ENCODE results near the gene AMPH. TPM values are rescaled to one million over a fixed set of nuclear protein-coding genes. Genes with fewer than 3 reads are reported as not detected.
"Not testable (repeated sequence)": the region's sequence is repeated elsewhere in the genome, so short reads cannot be mapped to it uniquely, and the experiment has no call there.

The AMPH gene
- total RNA-seq, 1 donor from 2014 or later, result 9.4 TPM

DNA sequence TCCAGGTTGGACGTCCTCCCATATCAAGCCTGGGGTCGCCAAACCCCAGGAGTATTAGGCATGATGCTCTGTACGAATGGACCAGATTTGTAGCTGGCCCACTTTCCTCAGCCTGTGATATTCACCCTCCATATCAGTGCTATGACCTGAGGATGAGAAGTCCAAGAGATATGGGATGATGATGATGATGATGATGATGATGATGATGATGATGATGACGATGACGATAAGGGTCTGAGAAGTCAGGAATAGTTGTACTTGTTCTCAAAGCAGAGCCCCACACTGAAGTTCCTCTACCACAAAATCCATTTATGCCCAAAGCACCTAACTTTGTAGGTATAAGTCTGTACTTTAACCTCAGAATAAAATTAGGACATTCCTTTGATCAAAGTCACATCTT is 50.7 kb downstream of the AMPH start:
- H3K27ac ChIP-seq (ENCODE audit: low read depth, low read length), result no peak overlapping the region
- H3K36me3 ChIP-seq (ENCODE audit: control insufficient read depth in 3 of 3, insufficient read depth in 3 of 3, low read length in 3 of 3), result no peaks in the 10 kb centered on the region
- peaks cover 0 to 5% (median 0%) of the 10 kb centered on the region in 3 donors for H3K4me1 ChIP-seq (ENCODE audit: control insufficient read depth in 3 of 3, insufficient read depth in 3 of 3, low read length in 3 of 3)
- no peaks in the 10 kb centered on the region for H3K9me3 ChIP-seq (ENCODE audit: control insufficient read depth in 3 of 3, low read length in 3 of 3)
- H3K4me3 ChIP-seq (ENCODE audit: low read length in 3 of 3), result no peak overlapping the region
- no peak overlapping the region for H3K9ac ChIP-seq (ENCODE audit: low read depth in 1 of 3, low read length in 3 of 3)
- H3K27me3 ChIP-seq (ENCODE audit: control insufficient read depth in 3 of 3, insufficient read depth in 3 of 3, low read length in 3 of 3), result no peaks in the 10 kb centered on the region

DNA sequence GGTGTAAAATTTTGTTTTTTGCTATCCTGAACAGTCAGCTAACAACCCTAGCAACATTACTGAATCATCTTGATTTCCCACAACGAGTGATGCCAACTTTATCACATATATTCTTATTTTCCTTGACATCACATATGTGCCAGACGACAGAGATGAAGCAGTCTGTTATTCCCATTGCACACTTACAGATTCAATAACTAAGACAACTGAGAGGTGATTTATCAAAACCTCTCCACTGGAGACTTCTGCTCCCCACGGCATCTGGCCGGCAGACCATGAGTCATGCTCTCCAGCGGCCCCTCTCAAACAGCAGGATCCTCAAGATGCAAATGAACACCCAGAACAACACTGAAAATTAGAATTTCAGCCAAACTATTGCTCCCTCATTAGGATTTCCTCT is 57.1 kb downstream of the AMPH start:
- no peak overlapping the region for H3K27ac ChIP-seq (ENCODE audit: low read depth, low read length)
- no peaks in the 10 kb centered on the region for H3K36me3 ChIP-seq (ENCODE audit: control insufficient read depth in 3 of 3, insufficient read depth in 3 of 3, low read length in 3 of 3)
- no peak overlapping the region for H3K4me3 ChIP-seq (ENCODE audit: low read length in 3 of 3)
- no peaks in the 10 kb centered on the region for H3K9me3 ChIP-seq (ENCODE audit: control insufficient read depth in 3 of 3, low read length in 3 of 3)
- H3K4me1 ChIP-seq (ENCODE audit: control insufficient read depth in 3 of 3, insufficient read depth in 3 of 3, low read length in 3 of 3), result no peaks in the 10 kb centered on the region
- no peak overlapping the region for H3K9ac ChIP-seq (ENCODE audit: low read depth in 1 of 3, low read length in 3 of 3)
- no peaks in the 10 kb centered on the region for H3K27me3 ChIP-seq (ENCODE audit: control insufficient read depth in 3 of 3, insufficient read depth in 3 of 3, low read length in 3 of 3)

DNA sequence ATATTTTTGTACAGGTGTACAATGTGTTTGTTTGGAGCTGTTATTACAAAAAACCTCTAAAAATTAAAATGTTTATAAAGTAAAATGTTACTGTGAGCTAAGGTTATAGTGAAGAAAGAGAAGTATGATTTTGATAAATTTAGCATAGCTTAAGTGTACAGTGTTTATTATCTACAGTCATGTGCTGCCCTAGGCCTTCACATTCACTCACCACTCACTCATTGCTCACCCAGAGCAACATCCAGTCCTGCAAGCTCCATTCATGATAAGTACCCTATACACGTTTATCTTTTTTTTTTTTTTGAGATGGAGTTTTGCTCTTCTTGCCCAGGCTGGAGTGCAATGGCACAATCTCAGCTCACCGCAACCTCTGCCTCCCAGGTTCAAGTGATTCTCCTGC is 59.6 kb downstream of the AMPH start:
- H3K36me3 ChIP-seq (ENCODE audit: control insufficient read depth in 3 of 3, insufficient read depth in 3 of 3, low read length in 3 of 3); H3K9me3 ChIP-seq (ENCODE audit: control insufficient read depth in 3 of 3, low read length in 3 of 3); H3K27me3 ChIP-seq (ENCODE audit: control insufficient read depth in 3 of 3, insufficient read depth in 3 of 3, low read length in 3 of 3); H3K4me3 ChIP-seq (ENCODE audit: low read length in 3 of 3); H3K27ac ChIP-seq (ENCODE audit: low read depth, low read length); H3K9ac ChIP-seq (ENCODE audit: low read depth in 1 of 3, low read length in 3 of 3); H3K4me1 ChIP-seq (ENCODE audit: control insufficient read depth in 3 of 3, insufficient read depth in 3 of 3, low read length in 3 of 3): not testable (repeated sequence)

DNA sequence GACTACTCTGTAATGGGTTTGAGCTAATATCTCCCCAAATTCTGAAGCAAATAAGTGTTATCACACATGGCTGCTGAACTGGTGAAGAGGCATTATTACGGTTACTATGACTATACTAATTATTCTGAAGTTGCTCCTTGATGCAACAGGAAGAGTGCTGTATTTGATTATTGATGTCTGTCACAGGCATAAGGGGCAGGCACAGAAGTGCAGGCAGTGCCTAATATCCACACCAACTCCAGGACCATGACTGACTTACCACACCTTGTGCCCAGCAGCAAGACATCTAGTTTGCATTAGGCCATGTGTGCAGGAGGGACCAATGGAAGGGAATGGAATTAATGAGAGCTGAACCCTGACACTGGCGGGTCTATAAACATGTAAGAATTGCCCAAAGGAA is 62.7 kb downstream of the AMPH start:
- H3K9me3 ChIP-seq (ENCODE audit: control insufficient read depth in 3 of 3, low read length in 3 of 3), result no peaks in the 10 kb centered on the region
- no peaks in the 10 kb centered on the region for H3K27me3 ChIP-seq (ENCODE audit: control insufficient read depth in 3 of 3, insufficient read depth in 3 of 3, low read length in 3 of 3)
- H3K4me3 ChIP-seq (ENCODE audit: low read length in 3 of 3), result no peak overlapping the region
- H3K4me1 ChIP-seq (ENCODE audit: control insufficient read depth in 3 of 3, insufficient read depth in 3 of 3, low read length in 3 of 3), result no peaks in the 10 kb centered on the region
- no peak overlapping the region for H3K27ac ChIP-seq (ENCODE audit: low read depth, low read length)
- no peak overlapping the region for H3K9ac ChIP-seq (ENCODE audit: low read depth in 1 of 3, low read length in 3 of 3)
- H3K36me3 ChIP-seq (ENCODE audit: control insufficient read depth in 3 of 3, insufficient read depth in 3 of 3, low read length in 3 of 3), result no peaks in the 10 kb centered on the region

DNA sequence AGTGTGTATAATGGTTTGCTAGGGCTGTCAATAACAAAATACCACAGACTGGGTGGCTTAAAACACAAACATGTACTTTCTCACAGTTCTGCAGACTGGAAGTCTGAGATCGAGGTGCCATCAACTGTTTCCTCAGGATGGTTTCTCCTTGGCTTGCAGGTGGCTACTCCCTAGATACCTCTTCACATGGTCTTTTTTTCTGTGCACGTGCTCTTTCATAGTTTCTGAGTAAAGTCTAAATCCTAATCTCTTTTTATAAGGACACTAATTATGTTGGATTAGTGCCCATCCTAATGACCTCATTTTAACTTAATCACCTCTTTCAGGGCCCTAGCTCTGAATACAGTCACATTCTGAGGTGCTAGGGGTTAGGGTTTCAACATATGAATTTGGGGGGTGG is 65.9 kb downstream of the AMPH start:
- no peaks in the 10 kb centered on the region for H3K9me3 ChIP-seq (ENCODE audit: control insufficient read depth in 3 of 3, low read length in 3 of 3)
- H3K27me3 ChIP-seq (ENCODE audit: control insufficient read depth in 3 of 3, insufficient read depth in 3 of 3, low read length in 3 of 3), result no peaks in the 10 kb centered on the region
- no peak overlapping the region for H3K4me3 ChIP-seq (ENCODE audit: low read length in 3 of 3)
- H3K27ac ChIP-seq (ENCODE audit: low read depth, low read length), result no peak overlapping the region
- H3K9ac ChIP-seq (ENCODE audit: low read depth in 1 of 3, low read length in 3 of 3), result no peak overlapping the region
- H3K36me3 ChIP-seq (ENCODE audit: control insufficient read depth in 3 of 3, insufficient read depth in 3 of 3, low read length in 3 of 3), result no peaks in the 10 kb centered on the region
- no peaks in the 10 kb centered on the region for H3K4me1 ChIP-seq (ENCODE audit: control insufficient read depth in 3 of 3, insufficient read depth in 3 of 3, low read length in 3 of 3)

DNA sequence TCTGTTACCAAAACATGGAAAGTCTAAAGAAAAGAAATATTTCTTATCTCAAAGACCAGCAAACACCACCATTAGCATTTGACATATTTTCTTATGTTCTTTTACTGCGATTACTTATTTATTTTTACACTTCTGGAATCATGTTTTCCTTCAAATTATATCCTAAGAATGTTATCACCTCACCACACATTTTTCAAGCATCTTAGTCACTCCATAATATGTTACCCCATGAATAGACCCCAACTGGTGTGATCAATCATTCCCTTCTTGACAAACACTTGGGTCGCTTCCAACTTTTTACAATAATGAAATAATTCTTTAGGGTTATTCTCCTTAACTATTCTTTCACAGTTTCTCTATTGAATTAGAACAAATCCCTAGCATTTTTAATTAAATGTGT is 67.4 kb downstream of the AMPH start:
- Histone ChIP-seq H3K9ac (ENCODE audit: low read depth in 1 of 3, low read length in 3 of 3) (no peak overlapping the region), H3K27ac (ENCODE audit: low read depth, low read length) (no peak overlapping the region), H3K4me1 (ENCODE audit: control insufficient read depth in 3 of 3, insufficient read depth in 3 of 3, low read length in 3 of 3) (no peaks in the 10 kb centered on the region), H3K4me3 (ENCODE audit: low read length in 3 of 3) (no peak overlapping the region), H3K9me3 (ENCODE audit: control insufficient read depth in 3 of 3, low read length in 3 of 3) (no peaks in the 10 kb centered on the region), H3K36me3 (ENCODE audit: control insufficient read depth in 3 of 3, insufficient read depth in 3 of 3, low read length in 3 of 3) (no peaks in the 10 kb centered on the region), H3K27me3 (ENCODE audit: control insufficient read depth in 3 of 3, insufficient read depth in 3 of 3, low read length in 3 of 3) (no peaks in the 10 kb centered on the region)

GRCh38 chr7:38561166-38561565 is 70.0 kb downstream of the AMPH start:
- no peaks in the 10 kb centered on the region for H3K9me3 ChIP-seq (ENCODE audit: control insufficient read depth in 3 of 3, low read length in 3 of 3)
- H3K9ac ChIP-seq (ENCODE audit: low read depth in 1 of 3, low read length in 3 of 3), result no peak overlapping the region
- H3K36me3 ChIP-seq (ENCODE audit: control insufficient read depth in 3 of 3, insufficient read depth in 3 of 3, low read length in 3 of 3), result no peaks in the 10 kb centered on the region
- H3K4me3 ChIP-seq (ENCODE audit: low read length in 3 of 3), result no peak overlapping the region
- no peaks in the 10 kb centered on the region for H3K4me1 ChIP-seq (ENCODE audit: control insufficient read depth in 3 of 3, insufficient read depth in 3 of 3, low read length in 3 of 3)
- H3K27ac ChIP-seq (ENCODE audit: low read depth, low read length), result no peak overlapping the region
- H3K27me3 ChIP-seq (ENCODE audit: control insufficient read depth in 3 of 3, insufficient read depth in 3 of 3, low read length in 3 of 3), result no peaks in the 10 kb centered on the region

DNA sequence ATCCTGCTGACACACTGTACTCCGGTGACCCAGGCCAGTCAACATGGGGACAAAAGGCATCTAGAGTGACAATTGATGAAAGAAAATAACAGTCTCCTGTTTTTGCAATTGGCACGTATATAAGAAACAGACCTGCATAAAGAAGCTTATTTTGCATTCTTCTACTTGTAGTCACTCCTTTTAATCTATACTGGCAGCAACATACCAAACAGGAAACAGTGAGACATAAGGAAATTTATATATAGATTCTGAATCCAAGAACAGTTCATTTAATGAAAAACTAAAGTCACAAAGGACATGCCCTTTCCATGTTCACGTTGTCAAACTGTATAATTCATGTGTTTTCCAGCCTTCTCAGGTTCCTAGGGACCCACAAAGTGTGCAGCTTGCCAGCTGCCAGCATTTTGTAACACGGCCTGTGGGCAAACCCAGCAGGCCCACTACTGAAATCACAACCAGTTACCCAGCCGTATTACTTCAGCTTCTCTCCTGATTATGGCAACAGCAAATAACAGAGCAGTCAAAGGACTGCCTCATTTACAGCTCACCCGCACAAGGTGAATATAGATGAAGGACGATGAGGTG is 72.3 kb downstream of the AMPH start:
- Histone ChIP-seq H3K36me3 (ENCODE audit: control insufficient read depth in 3 of 3, insufficient read depth in 3 of 3, low read length in 3 of 3) (no peaks in the 10 kb centered on the region), H3K4me3 (ENCODE audit: low read length in 3 of 3) (no peak overlapping the region), H3K9ac (ENCODE audit: low read depth in 1 of 3, low read length in 3 of 3) (no peak overlapping the region), H3K9me3 (ENCODE audit: control insufficient read depth in 3 of 3, low read length in 3 of 3) (no peaks in the 10 kb centered on the region), H3K27me3 (ENCODE audit: control insufficient read depth in 3 of 3, insufficient read depth in 3 of 3, low read length in 3 of 3) (no peaks in the 10 kb centered on the region), H3K4me1 (ENCODE audit: control insufficient read depth in 3 of 3, insufficient read depth in 3 of 3, low read length in 3 of 3) (no peaks in the 10 kb centered on the region), H3K27ac (ENCODE audit: low read depth, low read length) (no peak overlapping the region)

DNA sequence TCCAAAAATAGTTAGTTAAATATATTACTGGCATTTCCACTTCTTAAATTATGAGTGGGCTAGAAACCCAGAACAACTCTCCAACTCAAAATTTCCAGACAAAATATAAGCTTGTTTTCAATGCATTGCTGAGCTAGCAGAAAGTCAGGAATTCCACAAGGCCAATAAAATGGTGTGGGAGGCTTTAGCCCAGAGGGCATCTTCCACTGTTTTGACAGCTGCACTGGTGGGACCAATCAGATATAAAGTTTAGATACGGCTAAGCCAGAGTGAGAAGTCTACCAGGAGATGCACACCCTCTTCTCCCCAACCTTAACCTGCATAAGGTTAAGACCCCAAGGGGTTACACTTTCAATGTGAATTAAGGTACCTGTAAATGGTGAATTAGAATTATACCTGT is 76.6 kb downstream of the AMPH start:
- Histone ChIP-seq H3K4me1 (ENCODE audit: control insufficient read depth in 3 of 3, insufficient read depth in 3 of 3, low read length in 3 of 3) (peaks cover 0 to 5% (median 0%) of the 10 kb centered on the region in 3 donors), H3K9me3 (ENCODE audit: control insufficient read depth in 3 of 3, low read length in 3 of 3) (no peaks in the 10 kb centered on the region), H3K9ac (ENCODE audit: low read depth in 1 of 3, low read length in 3 of 3) (no peak overlapping the region), H3K36me3 (ENCODE audit: control insufficient read depth in 3 of 3, insufficient read depth in 3 of 3, low read length in 3 of 3) (no peaks in the 10 kb centered on the region), H3K4me3 (ENCODE audit: low read length in 3 of 3) (no peak overlapping the region), H3K27ac (ENCODE audit: low read depth, low read length) (no peak overlapping the region), H3K27me3 (ENCODE audit: control insufficient read depth in 3 of 3, insufficient read depth in 3 of 3, low read length in 3 of 3) (no peaks in the 10 kb centered on the region)

- H3K4me1 ChIP-seq (ENCODE audit: control insufficient read depth in 3 of 3, insufficient read depth in 3 of 3, low read length in 3 of 3), result peaks cover 0 to 5% (median 0%) of the 10 kb centered on the region in 3 donors
- H3K27me3 ChIP-seq (ENCODE audit: control insufficient read depth in 3 of 3, insufficient read depth in 3 of 3, low read length in 3 of 3), result no peaks in the 10 kb centered on the region
- H3K27ac ChIP-seq (ENCODE audit: low read depth, low read length), result no peak overlapping the region
Observed at GRCh38 chr7:38550836-38551235, 80.3 kb downstream of the AMPH start.

GRCh38 chr7:38548605-38549004 is 82.6 kb downstream of the AMPH start:
- no peaks in the 10 kb centered on the region for H3K27me3 ChIP-seq (ENCODE audit: control insufficient read depth in 3 of 3, insufficient read depth in 3 of 3, low read length in 3 of 3)
- no peak overlapping the region for H3K27ac ChIP-seq (ENCODE audit: low read depth, low read length)
- H3K9me3 ChIP-seq (ENCODE audit: control insufficient read depth in 3 of 3, low read length in 3 of 3), result no peaks in the 10 kb centered on the region
- no peak overlapping the region for H3K9ac ChIP-seq (ENCODE audit: low read depth in 1 of 3, low read length in 3 of 3)
- H3K4me3 ChIP-seq (ENCODE audit: low read length in 3 of 3), result no peak overlapping the region
- no peaks in the 10 kb centered on the region for H3K36me3 ChIP-seq (ENCODE audit: control insufficient read depth in 3 of 3, insufficient read depth in 3 of 3, low read length in 3 of 3)
- peaks cover 0 to 5% (median 0%) of the 10 kb centered on the region in 3 donors for H3K4me1 ChIP-seq (ENCODE audit: control insufficient read depth in 3 of 3, insufficient read depth in 3 of 3, low read length in 3 of 3)

More at GRCh38 chr7:38550836-38551235, 80.3 kb downstream of the AMPH start:
- no peak overlapping the region for H3K4me3 ChIP-seq (ENCODE audit: low read length in 3 of 3)
- H3K9me3 ChIP-seq (ENCODE audit: control insufficient read depth in 3 of 3, low read length in 3 of 3), result no peaks in the 10 kb centered on the region
- no peaks in the 10 kb centered on the region for H3K36me3 ChIP-seq (ENCODE audit: control insufficient read depth in 3 of 3, insufficient read depth in 3 of 3, low read length in 3 of 3)
- no peak overlapping the region for H3K9ac ChIP-seq (ENCODE audit: low read depth in 1 of 3, low read length in 3 of 3)
